CD4-positive, alpha-beta memory T cell (primary cell): ENCODE measurements around the gene ZNF774. TPM values are rescaled to one million over a fixed set of nuclear protein-coding genes. Genes with fewer than 3 reads are reported as not detected.

Experiments
- CTCF ChIA-PET: fragments of 350-600 bp; sonication (Branson Sonifier 250); formaldehyde crosslinking; loops from one replicate; lab custom pipeline; 2021; ENCODE audit warnings: inconsistent platforms; ENCODE audit not compliant: partially characterized antibody; lab: Charles Lee
- POLR2A ChIA-PET: fragments of 350-600 bp; sonication (Branson Sonifier 250); formaldehyde crosslinking; loops from one replicate; lab custom pipeline; 2021; ENCODE audit not compliant: partially characterized antibody; lab: Charles Lee
- DNase-seq, 5 donors: peaks; one replicate each; pipeline versions ENCODE4 v3.0.0 to v3.0.0-alpha.2; 2020 to 2022; ENCODE audit warnings: mixed read lengths in 1 of 5
- H3K27ac ChIP-seq: one replicate; pipeline ENCODE4 v1.7.0; 2013; ENCODE audit warnings: low read depth, low read length
- H3K27me3 ChIP-seq: 2 replicates; pipeline ENCODE4 v1.7.0; 2013; ENCODE audit warnings: mild to moderate bottlenecking, low read length, moderate library complexity; ENCODE audit not compliant: insufficient read depth
- H3K36me3 ChIP-seq: 2 replicates; pipeline ENCODE4 v1.7.0; 2013; ENCODE audit warnings: mild to moderate bottlenecking, low read length, moderate library complexity; ENCODE audit not compliant: insufficient read depth
- H3K4me1 ChIP-seq: 2 replicates; pipeline ENCODE4 v1.7.0; 2013; ENCODE audit warnings: mild to moderate bottlenecking, low read length, moderate library complexity; ENCODE audit not compliant: insufficient read depth
- H3K4me3 ChIP-seq, 2 donors: one replicate each; pipeline ENCODE4 v1.7.0; 2013; ENCODE audit warnings: low read length in 2 of 2, mild to moderate bottlenecking in 1 of 2
- H3K9me3 ChIP-seq, 2 donors: one replicate each; pipeline ENCODE4 v1.7.0; 2013; ENCODE audit warnings: low read length in 2 of 2, control low read depth in 1 of 2; ENCODE audit not compliant: control insufficient read depth in 1 of 2
- H3K27ac Mint-ChIP-seq, 7 donors: one replicate each; pipeline ENCODE4 v1.8.0; 2020 to 2021; ENCODE audit warnings: mixed read lengths in 7 of 7, mild to moderate bottlenecking in 6 of 7, inconsistent platforms in 3 of 7, moderate library complexity in 3 of 7
- H3K27me3 Mint-ChIP-seq, 2 donors: one replicate each; pipeline ENCODE4 v1.8.0; 2020 to 2021; ENCODE audit warnings: mixed read lengths in 2 of 2
- H3K36me3 Mint-ChIP-seq, 2 donors: one replicate each; pipeline ENCODE4 v1.8.0; 2020 to 2021; ENCODE audit warnings: mixed read lengths in 2 of 2, inconsistent platforms in 1 of 2, mild to moderate bottlenecking in 1 of 2
- H3K4me1 Mint-ChIP-seq, 4 donors: one replicate each; pipeline ENCODE4 v1.8.0; 2020 to 2021; ENCODE audit warnings: mixed read lengths in 4 of 4, mild to moderate bottlenecking in 1 of 4
- H3K4me3 Mint-ChIP-seq, 8 donors: one replicate each; pipeline ENCODE4 v1.8.0; 2020 to 2021; ENCODE audit warnings: mixed read lengths in 8 of 8, mild to moderate bottlenecking in 7 of 8, moderate library complexity in 6 of 8, inconsistent platforms in 3 of 8
- H3K9me3 Mint-ChIP-seq, 8 donors: one replicate each; pipeline ENCODE4 v1.8.0; 2020 to 2021; ENCODE audit warnings: mixed read lengths in 8 of 8, mild to moderate bottlenecking in 5 of 8, inconsistent platforms in 3 of 8, moderate library complexity in 1 of 8
- intact Hi-C: fragments of 100-400 bp; cut with micrococcal nuclease; formaldehyde crosslinking; loops from one replicate; pipeline ENCODE4 v1.15.1; 2023
- polyA plus RNA-seq, 2 donors: library from polyadenylated mRNA; unstranded; fragments of 300-500 nt; fragmentation: Illumina TruSeq; gene quantifications; one replicate each; pipeline ENCODE4 v1.2.3, GENCODE V29; 2021
- total RNA-seq, 2 experiments: library from RNA; stranded (reverse); gene quantifications; one replicate each; pipeline ENCODE4 v1.2.3, GENCODE V29; 2021

ZNF774 gene
- total and polyA plus RNA-seq, 4 experiments from 2014 or later, result 0.78 to 0.81 TPM; not detected in 2

GRCh38 chr15:90325726-90326125, 26.4 kb upstream of the ZNF774 start:
- Mint-ChIP-seq H3K4me3 (no peak overlapping the region), H3K27me3 (no peaks in the 10 kb centered on the region), H3K36me3 (no peaks in the 10 kb centered on the region), H3K4me1 (no peaks in the 10 kb centered on the region), H3K9me3 (no peaks in the 10 kb centered on the region), H3K27ac (peak overlapping the region in 1 of 7 donors; percentile 35)
- Histone ChIP-seq H3K4me3 (no peak overlapping the region), H3K4me1 (no peaks in the 10 kb centered on the region), H3K9me3 (no peaks in the 10 kb centered on the region), H3K36me3 (no peaks in the 10 kb centered on the region), H3K27me3 (no peaks in the 10 kb centered on the region), H3K27ac (no peak overlapping the region)
- ChIA-PET CTCF (interaction anchor here (1.1 to 1.7 kb wide), 2 partner anchors 156 to 215 kb away, joined by 3 to 11 read pairs; no protein-coding TSS in a partner anchor), POLR2A (interaction anchor here (0.7 kb wide), 1 partner anchor 19 kb away, joined by 3 read pairs; no protein-coding TSS in a partner anchor)
- DNase-seq, result no peak
- intact Hi-C loops, result no loop called here

- H3K4me1 ChIP-seq, result no peaks in the 10 kb centered on the region
- no peaks in the 10 kb centered on the region for H3K9me3 ChIP-seq
- Mint-ChIP-seq H3K9me3 (no peaks in the 10 kb centered on the region), H3K4me1 (no peaks in the 10 kb centered on the region), H3K4me3 (no peak overlapping the region), H3K27me3 (no peaks in the 10 kb centered on the region), H3K36me3 (no peaks in the 10 kb centered on the region), H3K27ac (no peak overlapping the region)
- no peaks in the 10 kb centered on the region for H3K36me3 ChIP-seq
- DNase-seq, result no peak
- H3K4me3 ChIP-seq, result no peak overlapping the region
- ChIA-PET CTCF (interaction anchor here (1.5 kb wide), 1 partner anchor 156 kb away, joined by 4 read pairs; no protein-coding TSS in a partner anchor), POLR2A (no interaction called here)
- H3K27me3 ChIP-seq, result no peaks in the 10 kb centered on the region
- no peak overlapping the region for H3K27ac ChIP-seq
- intact Hi-C loops, result no loop called here
Observed at GRCh38 chr15:90326441-90326840, 25.6 kb upstream of the ZNF774 start.

GRCh38 chr15:90327311-90327710, 24.8 kb upstream of the ZNF774 start:
- intact Hi-C loops, result no loop called here
- Histone ChIP-seq H3K4me1 (no peaks in the 10 kb centered on the region), H3K36me3 (no peaks in the 10 kb centered on the region), H3K27me3 (no peaks in the 10 kb centered on the region), H3K27ac (no peak overlapping the region), H3K4me3 (no peak overlapping the region), H3K9me3 (no peaks in the 10 kb centered on the region)
- Mint-ChIP-seq H3K9me3 (no peaks in the 10 kb centered on the region), H3K27ac (no peak overlapping the region), H3K4me1 (no peaks in the 10 kb centered on the region), H3K27me3 (no peaks in the 10 kb centered on the region), H3K4me3 (no peak overlapping the region), H3K36me3 (no peaks in the 10 kb centered on the region)
- POLR2A ChIA-PET, result no interaction called here
- DNase-seq, result no peak
- CTCF ChIA-PET, result interaction anchor here (0.8 to 1.5 kb wide), 2 partner anchors 155 to 558 kb away, joined by 3 to 4 read pairs; no protein-coding TSS in a partner anchor

GRCh38 chr15:90334304-90334731, 17.8 kb upstream of the ZNF774 start:
- CTCF ChIA-PET, result interaction anchor here (3.3 kb wide), 1 partner anchor 14 kb away, joined by 18 read pairs; no protein-coding TSS in a partner anchor
- no peaks in the 10 kb centered on the region for H3K9me3 Mint-ChIP-seq
- intact Hi-C loops, result no loop called here
- no peak overlapping the region for H3K27ac Mint-ChIP-seq
- Histone ChIP-seq H3K4me3 (no peak overlapping the region), H3K27ac (no peak overlapping the region), H3K36me3 (no peaks in the 10 kb centered on the region), H3K4me1 (peaks cover 6% of the 10 kb centered on the region), H3K9me3 (no peaks in the 10 kb centered on the region), H3K27me3 (no peaks in the 10 kb centered on the region)
- no peak for DNase-seq
- H3K4me1 Mint-ChIP-seq, result peaks cover 0 to 12% (median 6%) of the 10 kb centered on the region in 4 donors
- POLR2A ChIA-PET, result no interaction called here
- no peak overlapping the region for H3K4me3 Mint-ChIP-seq
- no peaks in the 10 kb centered on the region for H3K27me3 Mint-ChIP-seq
- no peaks in the 10 kb centered on the region for H3K36me3 Mint-ChIP-seq

- Mint-ChIP-seq H3K4me3 (no peak overlapping the region), H3K27ac (peak overlapping the region in 1 of 7 donors; percentile 53), H3K27me3 (no peaks in the 10 kb centered on the region), H3K36me3 (no peaks in the 10 kb centered on the region), H3K9me3 (no peaks in the 10 kb centered on the region), H3K4me1 (peaks cover 4 to 12% (median 6%) of the 10 kb centered on the region in 4 donors)
- ChIA-PET CTCF (interaction anchor here (0.9 to 3.3 kb wide), 4 partner anchors 17 to 145 kb away, joined by 3 to 18 read pairs (median 4); no protein-coding TSS in a partner anchor), POLR2A (no interaction called here)
- Histone ChIP-seq H3K4me1 (peaks cover 6% of the 10 kb centered on the region), H3K4me3 (no peak overlapping the region), H3K36me3 (no peaks in the 10 kb centered on the region), H3K27ac (no peak overlapping the region), H3K27me3 (no peaks in the 10 kb centered on the region), H3K9me3 (no peaks in the 10 kb centered on the region)
- intact Hi-C loops, result no loop called here
- DNase-seq, result no peak
Observed at GRCh38 chr15:90336705-90337141, 15.4 kb upstream of the ZNF774 start.

GRCh38 chr15:90337256-90337655, 14.8 kb upstream of the ZNF774 start:
- ChIA-PET CTCF (interaction anchor here (0.9 to 3.3 kb wide), 4 partner anchors 17 to 145 kb away, joined by 3 to 18 read pairs (median 4); no protein-coding TSS in a partner anchor), POLR2A (no interaction called here)
- no peak overlapping the region for H3K27ac ChIP-seq
- Mint-ChIP-seq H3K4me3 (no peak overlapping the region), H3K27me3 (no peaks in the 10 kb centered on the region), H3K27ac (no peak overlapping the region), H3K4me1 (peaks cover 4 to 12% (median 8%) of the 10 kb centered on the region in 4 donors), H3K36me3 (no peaks in the 10 kb centered on the region), H3K9me3 (no peaks in the 10 kb centered on the region)
- H3K9me3 ChIP-seq, result no peaks in the 10 kb centered on the region
- H3K36me3 ChIP-seq, result no peaks in the 10 kb centered on the region
- intact Hi-C loops, result no loop called here
- peaks cover 9% of the 10 kb centered on the region for H3K4me1 ChIP-seq
- DNase-seq, result no peak
- no peak overlapping the region for H3K4me3 ChIP-seq
- H3K27me3 ChIP-seq, result no peaks in the 10 kb centered on the region

- intact Hi-C loops, result no loop called here
Observed at GRCh38 chr15:90338532-90338931, 13.6 kb upstream of the ZNF774 start.

More at GRCh38 chr15:90338532-90338931, 13.6 kb upstream of the ZNF774 start:
- no peak for DNase-seq
- CTCF ChIA-PET, result no interaction called here
- H3K36me3 ChIP-seq, result no peaks in the 10 kb centered on the region
- H3K27ac ChIP-seq, result no peak overlapping the region
- no peaks in the 10 kb centered on the region for H3K36me3 Mint-ChIP-seq
- no peaks in the 10 kb centered on the region for H3K9me3 Mint-ChIP-seq
- POLR2A ChIA-PET, result no interaction called here
- H3K27ac Mint-ChIP-seq, result no peak overlapping the region
- no peaks in the 10 kb centered on the region for H3K27me3 Mint-ChIP-seq
- H3K27me3 ChIP-seq, result no peaks in the 10 kb centered on the region
- H3K9me3 ChIP-seq, result no peaks in the 10 kb centered on the region
- H3K4me1 ChIP-seq, result peaks cover 17% of the 10 kb centered on the region
- no peak overlapping the region for H3K4me3 ChIP-seq
- H3K4me1 Mint-ChIP-seq, result peaks cover 10 to 22% (median 14%) of the 10 kb centered on the region in 4 donors
- no peak overlapping the region for H3K4me3 Mint-ChIP-seq
